ENCODE measurements around the gene MZB1. TPM values are rescaled to one million over a fixed set of nuclear protein-coding genes. Genes with fewer than 3 reads are reported as not detected.
A peak's percentile ranks its signal among the peaks of the same experiment; 100 is the strongest.

The MZB1 gene
- polyA plus RNA-seq, 2 of the 4 experiments (the other 2 are of a cell fraction): 0.09 TPM; not detected in 1

DNA sequence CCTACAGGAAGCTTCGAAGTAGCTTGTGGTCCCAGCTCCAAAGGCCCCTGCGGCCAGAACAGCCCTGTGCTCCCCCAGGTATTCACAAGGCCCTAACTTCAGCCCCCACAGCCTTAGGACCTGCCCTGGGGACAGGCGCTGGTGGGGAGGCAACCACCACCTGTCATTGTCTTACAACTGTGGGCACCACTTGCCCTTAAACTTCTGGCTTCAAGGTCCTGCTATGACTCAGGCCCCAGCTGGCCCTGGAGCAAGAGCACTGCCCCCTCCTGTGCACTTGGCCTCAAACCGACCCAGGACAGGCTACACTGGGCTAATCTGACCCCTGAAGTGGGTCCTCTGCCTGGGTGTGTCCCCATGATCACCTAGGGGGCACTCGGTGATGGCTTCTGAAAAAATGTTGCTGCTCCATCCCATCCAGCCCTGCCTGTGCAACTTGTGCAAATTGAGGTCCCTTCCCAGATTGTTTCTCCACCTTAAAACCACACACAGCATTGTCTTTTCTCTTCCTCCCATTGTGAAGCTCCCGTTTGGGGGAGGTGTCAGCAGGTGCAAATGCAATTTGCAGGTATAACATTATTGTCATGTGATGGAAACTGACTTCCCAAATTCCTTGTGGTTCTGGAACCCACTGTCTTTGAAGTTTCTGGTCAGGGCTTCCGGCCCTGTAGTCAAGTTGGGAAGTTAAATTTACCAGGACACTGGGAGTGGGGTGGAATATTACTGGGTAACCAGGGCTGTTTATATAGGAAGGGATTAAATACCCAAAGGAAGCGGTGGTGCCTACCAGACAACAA is 6.3 kb upstream of the MZB1 start:
- 74% methylated on average over 8 of the region's 8 CpGs for WGBS (ENCODE audit: missing lambda C conversion rate)
- H3K4me3 ChIP-seq: no peak overlapping the region
- H3K4me2 ChIP-seq: no peak overlapping the region
- ATAC-seq (no peak), FAIRE-seq (no peak), DNase-seq (ENCODE audit: low read depth in 1 of 2, low spot score in 1 of 2) (no peak)
- CTCF ChIA-PET: interaction anchor here (0.6 to 1.2 kb wide), 4 partner anchors 27 to 142 kb away, joined by 3 read pairs; partner anchors contain the start of gene PAIP2
- H3K4me1 ChIP-seq: peaks cover 27% of the 10 kb centered on the region
- no peaks in the 10 kb centered on the region for H3K9me3 ChIP-seq
- TF ChIP-seq FOSL2 (IDR thresholded peaks at IDR 0.05) (no peak), FOSL2 (CRISPR knock-in tag; IDR thresholded peaks at IDR 0.05) (peak; percentile 36; the same call in 1 of the 2 replicates), MYC (IDR thresholded peaks at IDR 0.05; ENCODE audit: borderline replicate concordance, low read length) (no peak), SREBF2 (IDR thresholded peaks at IDR 0.05) (no peak)
- H3K27ac ChIP-seq: no peak overlapping the region
- POLR2A ChIA-PET: interaction anchor here (1.3 kb wide), 1 partner anchor 103 kb away, joined by 4 read pairs; the partner anchor contains the start of gene MATR3

DNA sequence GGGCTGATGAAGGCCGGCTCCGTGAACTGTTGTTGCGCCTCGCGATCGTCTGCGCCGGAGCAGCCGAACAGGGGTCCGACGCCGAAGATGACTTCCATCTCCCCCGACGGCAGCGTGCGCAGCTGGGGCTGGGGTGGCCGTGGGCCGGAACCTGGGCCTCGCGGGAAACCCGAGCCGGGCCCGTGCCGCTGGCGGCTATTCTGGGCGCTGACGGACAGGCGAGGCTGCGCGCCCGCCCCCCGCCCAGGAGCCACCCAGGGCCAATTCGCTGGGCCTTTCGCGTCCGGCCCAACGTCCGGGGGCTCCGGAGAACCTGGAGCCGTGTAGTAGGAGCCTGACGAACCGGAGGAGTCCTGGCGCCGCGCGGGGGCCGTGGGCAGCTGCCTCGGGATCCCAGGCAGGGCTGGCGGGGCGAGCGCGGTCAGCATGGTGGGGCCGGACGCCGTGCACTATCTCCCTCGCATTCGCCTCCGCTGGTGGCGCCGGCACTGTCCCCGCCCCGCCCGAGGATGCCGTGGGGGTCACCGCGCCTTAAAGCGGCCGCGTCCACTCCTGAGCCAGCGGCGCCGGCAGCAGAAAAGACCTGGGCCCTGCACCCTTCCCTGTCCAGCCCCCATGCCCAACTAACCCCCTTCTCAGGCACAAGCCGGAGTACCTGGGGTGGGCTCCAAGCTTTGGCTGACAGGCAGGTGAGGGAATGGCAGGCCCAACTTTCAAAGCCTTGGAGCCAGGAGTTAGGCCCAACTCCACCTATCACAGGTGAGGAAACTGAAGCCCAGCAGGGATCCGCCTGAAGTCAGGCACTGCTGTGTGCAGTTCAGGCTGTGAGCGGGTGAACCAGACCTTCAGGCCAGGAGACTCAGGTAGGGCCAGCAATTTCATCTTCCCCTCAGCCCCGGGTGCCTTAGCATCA is 5.2 kb upstream of the MZB1 start, which contains the start of gene PROB1:
Gene PROB1 (minus strand): TSS at position 451 of the 913 bp plus-strand sequence. CDS start 23 bp downstream, at position 428.
- Histone ChIP-seq H3K4me2 (no peak within 1 kb of the TSS), H3K4me3 (no peak within 1 kb of the TSS), H3K4me1 (peaks cover 38% of the 10 kb centered on the region), H3K27ac (no peak within 1 kb of the TSS), H3K9me3 (no peaks in the 10 kb centered on the region)
- FAIRE-seq (no peak), DNase-seq (ENCODE audit: low read depth in 1 of 2, low spot score in 1 of 2) (no peak), ATAC-seq (no peak)
- no peak for TF ChIP-seq KDM1A (IDR thresholded peaks at IDR 0.05; ENCODE audit: low read depth)
- no peak for TF ChIP-seq KDM5A (IDR thresholded peaks at IDR 0.05)
- TF ChIP-seq NFE2L2 (conservative IDR thresholded peaks at IDR 0.05; ENCODE audit: low read length): no peak
- TF ChIP-seq TP53 (CRISPR knock-in tag; IDR thresholded peaks at IDR 0.05): no peak
- TF ChIP-seq ESRRA (IDR thresholded peaks at IDR 0.05; ENCODE audit: borderline replicate concordance, low read length): no peak
- no peak for TF ChIP-seq CBX2 (IDR thresholded peaks at IDR 0.05; ENCODE audit: borderline replicate concordance, low read depth)
- no peak for TF ChIP-seq CHD4 (IDR thresholded peaks at IDR 0.05; ENCODE audit: borderline replicate concordance)
- POLR2A ChIA-PET: interaction anchor here (1.3 kb wide), 1 partner anchor 102 kb away, joined by 4 read pairs; the partner anchor contains the start of gene MATR3
- CTCF ChIA-PET: interaction anchor here (1.1 to 1.5 kb wide), 3 partner anchors 12 to 106 kb away, joined by 3 read pairs; partner anchors contain the start of gene PAIP2
- 92% methylated on average over 58 of the region's 76 CpGs for WGBS (ENCODE audit: missing lambda C conversion rate)

DNA sequence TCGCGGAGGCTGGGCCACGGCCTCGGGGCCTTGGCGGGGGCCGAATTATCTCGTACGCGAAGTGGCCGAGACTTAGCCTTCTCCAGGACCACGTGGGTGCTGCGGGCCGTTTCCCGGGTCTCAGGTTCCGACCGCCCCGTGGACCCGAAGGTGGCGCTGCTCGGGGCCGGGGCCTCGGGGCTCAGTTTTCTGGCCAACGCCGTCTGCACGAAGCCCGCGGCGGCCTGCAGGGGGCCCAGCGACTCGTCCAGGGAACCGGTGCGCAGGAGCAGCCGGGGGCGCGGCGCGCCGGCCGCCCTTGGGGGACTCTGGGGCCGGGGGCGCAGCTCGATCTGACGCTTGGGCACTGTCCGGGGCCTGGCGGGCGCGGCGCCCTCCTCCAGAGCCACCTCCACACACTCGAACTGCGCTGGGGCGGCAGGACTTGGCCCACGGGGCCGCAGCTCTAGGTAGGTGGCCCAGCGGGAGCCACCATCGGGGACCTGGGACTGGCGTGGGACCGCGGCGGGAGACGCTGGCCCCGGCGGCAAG is 4.5 kb upstream of the MZB1 start:
- 95% methylated on average over 20 of the region's 62 CpGs for WGBS (ENCODE audit: missing lambda C conversion rate)
- H3K27ac ChIP-seq: no peak overlapping the region
- CTCF ChIA-PET: interaction anchor here (1.5 kb wide), 1 partner anchor 13 kb away, joined by 3 read pairs; no protein-coding TSS in a partner anchor
- TF ChIP-seq RAD21 (conservative IDR thresholded peaks at IDR 0.05 in 1 of 2, IDR thresholded peaks at IDR 0.05 in 1 of 2) (no peak), RARB (CRISPR knock-in tag; IDR thresholded peaks at IDR 0.05) (no peak), KDM5A (IDR thresholded peaks at IDR 0.05) (no peak), FOSB (CRISPR knock-in tag; IDR thresholded peaks at IDR 0.05) (no peak), MYC (IDR thresholded peaks at IDR 0.05; ENCODE audit: borderline replicate concordance, low read length) (no peak), SMC3 (IDR thresholded peaks at IDR 0.05) (no peak), MAFK (IDR thresholded peaks at IDR 0.05; ENCODE audit: partially characterized antibody) (no peak), RNF2 (IDR thresholded peaks at IDR 0.05; ENCODE audit: borderline replicate concordance, low read depth) (no peak), PHF8 (IDR thresholded peaks at IDR 0.05; ENCODE audit: borderline replicate concordance, low read depth) (no peak), HEYL (CRISPR knock-in tag; IDR thresholded peaks at IDR 0.05) (no peak)
- TF ChIP-seq, protein P1, sequence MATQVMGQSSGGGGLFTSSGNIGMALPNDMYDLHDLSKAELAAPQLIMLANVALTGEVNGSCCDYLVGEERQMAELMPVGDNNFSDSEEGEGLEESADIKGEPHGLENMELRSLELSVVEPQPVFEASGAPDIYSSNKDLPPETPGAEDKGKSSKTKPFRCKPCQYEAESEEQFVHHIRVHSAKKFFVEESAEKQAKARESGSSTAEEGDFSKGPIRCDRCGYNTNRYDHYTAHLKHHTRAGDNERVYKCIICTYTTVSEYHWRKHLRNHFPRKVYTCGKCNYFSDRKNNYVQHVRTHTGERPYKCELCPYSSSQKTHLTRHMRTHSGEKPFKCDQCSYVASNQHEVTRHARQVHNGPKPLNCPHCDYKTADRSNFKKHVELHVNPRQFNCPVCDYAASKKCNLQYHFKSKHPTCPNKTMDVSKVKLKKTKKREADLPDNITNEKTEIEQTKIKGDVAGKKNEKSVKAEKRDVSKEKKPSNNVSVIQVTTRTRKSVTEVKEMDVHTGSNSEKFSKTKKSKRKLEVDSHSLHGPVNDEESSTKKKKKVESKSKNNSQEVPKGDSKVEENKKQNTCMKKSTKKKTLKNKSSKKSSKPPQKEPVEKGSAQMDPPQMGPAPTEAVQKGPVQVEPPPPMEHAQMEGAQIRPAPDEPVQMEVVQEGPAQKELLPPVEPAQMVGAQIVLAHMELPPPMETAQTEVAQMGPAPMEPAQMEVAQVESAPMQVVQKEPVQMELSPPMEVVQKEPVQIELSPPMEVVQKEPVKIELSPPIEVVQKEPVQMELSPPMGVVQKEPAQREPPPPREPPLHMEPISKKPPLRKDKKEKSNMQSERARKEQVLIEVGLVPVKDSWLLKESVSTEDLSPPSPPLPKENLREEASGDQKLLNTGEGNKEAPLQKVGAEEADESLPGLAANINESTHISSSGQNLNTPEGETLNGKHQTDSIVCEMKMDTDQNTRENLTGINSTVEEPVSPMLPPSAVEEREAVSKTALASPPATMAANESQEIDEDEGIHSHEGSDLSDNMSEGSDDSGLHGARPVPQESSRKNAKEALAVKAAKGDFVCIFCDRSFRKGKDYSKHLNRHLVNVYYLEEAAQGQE (IDR thresholded peaks at IDR 0.05): no peak
- TF ChIP-seq, protein P2, sequence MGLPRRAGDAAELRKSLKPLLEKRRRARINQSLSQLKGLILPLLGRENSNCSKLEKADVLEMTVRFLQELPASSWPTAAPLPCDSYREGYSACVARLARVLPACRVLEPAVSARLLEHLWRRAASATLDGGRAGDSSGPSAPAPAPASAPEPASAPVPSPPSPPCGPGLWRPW (IDR thresholded peaks at IDR 0.05): no peak
- TF ChIP-seq, protein P3, sequence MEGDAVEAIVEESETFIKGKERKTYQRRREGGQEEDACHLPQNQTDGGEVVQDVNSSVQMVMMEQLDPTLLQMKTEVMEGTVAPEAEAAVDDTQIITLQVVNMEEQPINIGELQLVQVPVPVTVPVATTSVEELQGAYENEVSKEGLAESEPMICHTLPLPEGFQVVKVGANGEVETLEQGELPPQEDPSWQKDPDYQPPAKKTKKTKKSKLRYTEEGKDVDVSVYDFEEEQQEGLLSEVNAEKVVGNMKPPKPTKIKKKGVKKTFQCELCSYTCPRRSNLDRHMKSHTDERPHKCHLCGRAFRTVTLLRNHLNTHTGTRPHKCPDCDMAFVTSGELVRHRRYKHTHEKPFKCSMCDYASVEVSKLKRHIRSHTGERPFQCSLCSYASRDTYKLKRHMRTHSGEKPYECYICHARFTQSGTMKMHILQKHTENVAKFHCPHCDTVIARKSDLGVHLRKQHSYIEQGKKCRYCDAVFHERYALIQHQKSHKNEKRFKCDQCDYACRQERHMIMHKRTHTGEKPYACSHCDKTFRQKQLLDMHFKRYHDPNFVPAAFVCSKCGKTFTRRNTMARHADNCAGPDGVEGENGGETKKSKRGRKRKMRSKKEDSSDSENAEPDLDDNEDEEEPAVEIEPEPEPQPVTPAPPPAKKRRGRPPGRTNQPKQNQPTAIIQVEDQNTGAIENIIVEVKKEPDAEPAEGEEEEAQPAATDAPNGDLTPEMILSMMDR (IDR thresholded peaks at IDR 0.05): no peak
- TF ChIP-seq, protein P4, sequence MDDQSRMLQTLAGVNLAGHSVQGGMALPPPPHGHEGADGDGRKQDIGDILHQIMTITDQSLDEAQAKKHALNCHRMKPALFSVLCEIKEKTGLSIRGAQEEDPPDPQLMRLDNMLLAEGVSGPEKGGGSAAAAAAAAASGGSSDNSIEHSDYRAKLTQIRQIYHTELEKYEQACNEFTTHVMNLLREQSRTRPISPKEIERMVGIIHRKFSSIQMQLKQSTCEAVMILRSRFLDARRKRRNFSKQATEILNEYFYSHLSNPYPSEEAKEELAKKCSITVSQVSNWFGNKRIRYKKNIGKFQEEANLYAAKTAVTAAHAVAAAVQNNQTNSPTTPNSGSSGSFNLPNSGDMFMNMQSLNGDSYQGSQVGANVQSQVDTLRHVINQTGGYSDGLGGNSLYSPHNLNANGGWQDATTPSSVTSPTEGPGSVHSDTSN (IDR thresholded peaks at IDR 0.05): no peak

More for the DNA sequence above, 4.5 kb upstream of the MZB1 start:
- DNase-seq (ENCODE audit: low read depth in 1 of 2, low spot score in 1 of 2) (no peak), FAIRE-seq (no peak), ATAC-seq (no peak)
- H3K4me1 ChIP-seq: peaks cover 38% of the 10 kb centered on the region
- no peak overlapping the region for H3K4me2 ChIP-seq
- no peaks in the 10 kb centered on the region for H3K9me3 ChIP-seq
- no peak overlapping the region for H3K4me3 ChIP-seq
- POLR2A ChIA-PET: no interaction called here
